Measurements from ENCODE around the gene FBLN1.

DNA sequence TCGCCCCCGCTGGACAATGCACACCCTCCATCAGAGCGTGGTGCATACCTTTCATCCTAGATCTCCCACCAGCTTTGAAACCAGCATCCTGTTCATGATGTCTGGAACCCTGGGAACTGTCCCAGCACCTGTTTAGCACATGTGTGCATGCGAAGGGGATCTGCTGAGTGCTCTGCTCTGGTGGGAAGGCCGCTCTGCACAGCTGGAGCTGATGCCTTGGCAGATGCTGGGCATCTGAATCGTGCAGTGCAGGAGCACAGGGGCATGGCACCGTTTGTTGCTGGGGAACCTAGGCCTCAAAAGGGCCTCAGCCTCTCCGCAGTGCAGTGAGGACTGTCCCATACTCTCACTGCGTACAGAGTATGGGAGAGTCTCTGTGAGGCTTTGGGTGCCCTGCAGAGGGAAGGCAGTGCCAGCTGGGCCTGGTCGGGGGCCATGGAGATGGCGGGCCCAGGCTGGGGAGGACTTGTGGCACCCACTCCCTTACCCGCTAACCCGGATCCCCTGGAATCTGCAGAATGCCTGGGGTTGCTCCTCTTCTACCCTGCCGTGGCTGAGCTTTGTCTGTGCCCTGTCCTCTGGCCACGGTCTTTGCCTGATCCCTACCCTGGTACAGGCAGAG is 96.0 kb downstream of the FBLN1 start:
- TF ChIP-seq CTCF (IDR thresholded peaks at IDR 0.05; ENCODE audit: low read depth, low read length) (no peak), EZH2phosphoT487 (IDR thresholded peaks at IDR 0.05; ENCODE audit: low read depth) (no peak)
